Astrocyte (in vitro differentiated cells and primary cell): Measurements from ENCODE around the gene TLCD2. TPM values are rescaled to one million over a fixed set of nuclear protein-coding genes. Genes with fewer than 3 reads are reported as not detected.

Experiments
- DNase-seq: peaks from one replicate; pipeline ENCODE4 v3.0.0-alpha.2; 2010; ENCODE audit warnings: low read depth
- FAIRE-seq: peaks from 2 replicates; lab custom pipeline; 2011; peaks lifted over from hg19 to GRCh38; lab: Jason Lieb, UNC
- H2AFZ ChIP-seq: 2 replicates; pipeline ENCODE4 v1.6.0; 2012; ENCODE audit warnings: low read depth, low read length, inconsistent platforms
- H3K27ac ChIP-seq: 2 replicates; pipeline ENCODE4 v1.5.1; 2011; ENCODE audit warnings: low read depth, low read length, inconsistent platforms
- H3K27me3 ChIP-seq: 2 replicates; pipeline ENCODE4 v1.6.0; 2011; ENCODE audit warnings: low read length, inconsistent platforms; ENCODE audit not compliant: insufficient read depth
- H3K36me3 ChIP-seq: 2 replicates; pipeline ENCODE4 v1.5.1; 2011; ENCODE audit warnings: low read length, inconsistent platforms; ENCODE audit not compliant: insufficient read depth
- H3K4me1 ChIP-seq: 2 replicates; pipeline ENCODE4 v1.5.1; 2011; ENCODE audit warnings: low read length, inconsistent platforms; ENCODE audit not compliant: insufficient read depth
- H3K4me2 ChIP-seq: 2 replicates; pipeline ENCODE4 v1.6.0; 2012; ENCODE audit warnings: low read length, inconsistent platforms
- H3K4me3 ChIP-seq: 2 replicates; pipeline ENCODE4 v1.5.1; 2011; ENCODE audit warnings: low read depth, mild to moderate bottlenecking, low read length, inconsistent platforms; ENCODE audit not compliant: insufficient read depth
- H3K79me2 ChIP-seq: 2 replicates; pipeline ENCODE4 v1.6.0; 2012; ENCODE audit warnings: mild to moderate bottlenecking, low read length, inconsistent platforms; ENCODE audit not compliant: insufficient read depth
- H3K9ac ChIP-seq: 2 replicates; pipeline ENCODE4 v1.6.0; 2012; ENCODE audit warnings: mild to moderate bottlenecking, low read length, inconsistent platforms
- H3K9me3 ChIP-seq: 2 replicates; pipeline ENCODE4 v1.5.1; 2012; ENCODE audit warnings: low read depth, mild to moderate bottlenecking, low read length, inconsistent platforms; ENCODE audit not compliant: insufficient read depth
- H4K20me1 ChIP-seq: 2 replicates; pipeline ENCODE4 v1.6.0; 2012; ENCODE audit warnings: low read length, inconsistent platforms; ENCODE audit not compliant: insufficient read depth
- H3K27ac Mint-ChIP-seq: one replicate; pipeline ENCODE4 v1.8.0; 2021; ENCODE audit warnings: mild to moderate bottlenecking, mixed read lengths; ENCODE audit not compliant: unreplicated experiment
- H3K27me3 Mint-ChIP-seq: one replicate; pipeline ENCODE4 v1.8.0; 2021; ENCODE audit warnings: low read depth, mixed read lengths; ENCODE audit not compliant: unreplicated experiment
- H3K36me3 Mint-ChIP-seq: one replicate; pipeline ENCODE4 v1.8.0; 2021; ENCODE audit warnings: low read depth, mixed read lengths; ENCODE audit not compliant: unreplicated experiment
- H3K4me1 Mint-ChIP-seq: one replicate; pipeline ENCODE4 v1.8.0; 2021; ENCODE audit warnings: low read depth, mixed read lengths; ENCODE audit not compliant: unreplicated experiment
- H3K4me3 Mint-ChIP-seq: one replicate; pipeline ENCODE4 v1.8.0; 2021; ENCODE audit warnings: mild to moderate bottlenecking, moderate library complexity, mixed read lengths; ENCODE audit not compliant: unreplicated experiment
- H3K9me3 Mint-ChIP-seq: one replicate; pipeline ENCODE4 v1.8.0; 2021; ENCODE audit warnings: mild to moderate bottlenecking, mixed read lengths; ENCODE audit not compliant: unreplicated experiment
- CTCF ChIP-seq: IDR thresholded peaks from 2 replicates; pipeline ENCODE4 v1.5.1; 2011; ENCODE audit warnings: low read depth, mild to moderate bottlenecking, inconsistent platforms, low read length, moderate library complexity; ENCODE audit not compliant: insufficient read depth
- EZH2 ChIP-seq: IDR thresholded peaks from 2 replicates; pipeline ENCODE4 v1.6.1; 2012; ENCODE audit warnings: mild to moderate bottlenecking, low read length, inconsistent platforms; ENCODE audit not compliant: insufficient read depth
- total RNA-seq: library from RNA; stranded (reverse); gene quantifications from 2 replicates; pipeline ENCODE4 v1.2.1, GENCODE V29; 2021

Gene TLCD2
- total RNA-seq, 1 donor from 2014 or later, result 6.0 TPM

- no peak for TF ChIP-seq CTCF
- no peak for TF ChIP-seq EZH2
- Histone ChIP-seq H2AFZ (no peak overlapping the region), H3K4me2 (no peak overlapping the region), H4K20me1 (no peaks in the 10 kb centered on the region), H3K36me3 (no peaks in the 10 kb centered on the region), H3K27me3 (peaks cover under 1% of the 10 kb centered on the region), H3K4me3 (no peak overlapping the region), H3K9ac (no peak overlapping the region), H3K4me1 (peaks cover 23% of the 10 kb centered on the region), H3K9me3 (no peaks in the 10 kb centered on the region), H3K27ac (no peak overlapping the region), H3K79me2 (no peaks in the 10 kb centered on the region)
- Mint-ChIP-seq H3K27ac (no peak overlapping the region), H3K4me3 (no peak overlapping the region), H3K4me1 (peaks cover 8% of the 10 kb centered on the region), H3K27me3 (peaks cover 10% of the 10 kb centered on the region), H3K9me3 (no peaks in the 10 kb centered on the region), H3K36me3 (no peaks in the 10 kb centered on the region)
- no peak for DNase-seq
- FAIRE-seq, result no peak
Observed at GRCh38 chr17:1758807-1759206, 48.6 kb upstream of the TLCD2 start.

- Histone ChIP-seq H4K20me1 (no peaks in the 10 kb centered on the region), H3K27me3 (peaks cover 4% of the 10 kb centered on the region), H2AFZ (no peak overlapping the region), H3K4me1 (no peaks in the 10 kb centered on the region), H3K4me2 (no peak overlapping the region), H3K79me2 (no peaks in the 10 kb centered on the region), H3K36me3 (no peaks in the 10 kb centered on the region), H3K27ac (no peak overlapping the region), H3K9ac (no peak overlapping the region), H3K4me3 (no peak overlapping the region), H3K9me3 (no peaks in the 10 kb centered on the region)
- Mint-ChIP-seq H3K4me1 (no peaks in the 10 kb centered on the region), H3K4me3 (no peak overlapping the region), H3K27ac (no peak overlapping the region), H3K9me3 (no peaks in the 10 kb centered on the region), H3K27me3 (peaks cover 11% of the 10 kb centered on the region), H3K36me3 (no peaks in the 10 kb centered on the region)
- TF ChIP-seq CTCF (no peak), EZH2 (no peak)
- DNase-seq (no peak), FAIRE-seq (no peak)
Observed at GRCh38 chr17:1755827-1756262, 45.7 kb upstream of the TLCD2 start.

- Histone ChIP-seq H4K20me1 (no peaks in the 10 kb centered on the region), H3K36me3 (no peaks in the 10 kb centered on the region), H3K27me3 (peaks cover 4% of the 10 kb centered on the region), H3K4me2 (no peak overlapping the region), H3K79me2 (no peaks in the 10 kb centered on the region), H3K9ac (no peak overlapping the region), H2AFZ (no peak overlapping the region), H3K4me1 (no peaks in the 10 kb centered on the region), H3K27ac (no peak overlapping the region), H3K4me3 (no peak overlapping the region), H3K9me3 (no peaks in the 10 kb centered on the region)
- Mint-ChIP-seq H3K27me3 (peaks cover 12% of the 10 kb centered on the region), H3K27ac (no peak overlapping the region), H3K4me1 (no peaks in the 10 kb centered on the region), H3K9me3 (no peaks in the 10 kb centered on the region), H3K4me3 (no peak overlapping the region), H3K36me3 (no peaks in the 10 kb centered on the region)
- no peak for TF ChIP-seq CTCF
- no peak for TF ChIP-seq EZH2
- FAIRE-seq, result no peak
- DNase-seq, result no peak
Observed at GRCh38 chr17:1755252-1755826, 45.2 kb upstream of the TLCD2 start.
